GM12865 (cell line): ENCODE data around the gene TPP1.

Source experiments
- DNase-seq: peaks from one replicate; pipeline ENCODE4 v3.0.0; 2010; ENCODE audit warnings: low read depth
- H3K4me3 ChIP-seq: 2 replicates; pipeline ENCODE4 v1.5.1; 2011; ENCODE audit warnings: mild to moderate bottlenecking, low read depth, low read length, control low read depth
- TF ChIP-seq, protein P1 (sequence below): IDR thresholded peaks from 2 replicates; pipeline ENCODE4 v1.5.1; 2011; ENCODE audit warnings: low read length, control low read depth, low read depth, inconsistent platforms; ENCODE audit not compliant: insufficient read depth; ENCODE audit errors: missing control alignments

Gene TPP1

DNA sequence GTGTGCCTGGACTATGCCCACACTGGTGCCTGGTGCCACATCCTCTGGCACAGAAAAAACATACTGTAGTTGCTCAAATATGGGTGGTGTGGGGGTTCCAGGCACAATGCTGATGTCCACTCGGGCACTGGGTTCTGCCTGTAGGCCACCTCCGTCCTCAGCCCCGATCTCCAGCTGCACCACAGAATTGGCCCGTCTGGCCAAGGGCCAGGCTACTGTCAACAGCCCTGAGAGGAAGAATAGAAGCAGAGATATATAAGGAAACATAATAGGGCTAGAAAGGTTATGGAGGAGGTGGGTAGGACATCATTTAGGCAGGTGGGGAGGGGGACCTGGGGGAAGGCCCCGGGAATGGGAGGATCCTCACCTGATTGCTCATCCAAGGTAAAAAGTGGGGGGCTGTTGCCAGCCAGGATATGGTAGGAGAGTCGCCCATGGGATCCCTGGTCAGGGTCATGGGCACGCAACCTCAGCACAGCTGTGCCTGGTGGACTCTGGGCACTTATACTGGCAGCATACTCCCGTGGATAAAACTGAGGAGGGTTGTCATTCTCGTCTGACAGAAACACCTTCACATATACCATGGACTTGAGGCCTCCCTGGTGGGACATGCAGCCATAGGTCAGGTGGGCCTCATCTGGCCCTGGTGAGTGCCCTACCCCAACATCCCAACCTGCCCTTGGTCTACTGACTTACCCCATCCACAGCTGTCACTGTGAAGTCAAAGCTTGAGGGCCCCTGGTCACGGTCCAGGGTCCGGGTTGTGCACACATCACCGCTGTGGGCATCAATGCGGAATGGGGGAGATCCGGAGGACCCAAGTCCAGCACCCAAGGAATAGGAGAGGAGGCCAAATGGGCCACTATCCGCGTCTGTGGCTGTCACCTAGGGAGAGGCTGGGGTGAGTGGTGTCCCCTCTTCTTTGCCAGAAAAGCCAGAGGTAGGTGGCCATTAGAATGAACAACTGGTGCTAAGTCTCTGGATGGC is 14.5 kb upstream of the TPP1 start:
- H3K4me3 ChIP-seq, result no peak overlapping the region
- TF ChIP-seq, protein P1, sequence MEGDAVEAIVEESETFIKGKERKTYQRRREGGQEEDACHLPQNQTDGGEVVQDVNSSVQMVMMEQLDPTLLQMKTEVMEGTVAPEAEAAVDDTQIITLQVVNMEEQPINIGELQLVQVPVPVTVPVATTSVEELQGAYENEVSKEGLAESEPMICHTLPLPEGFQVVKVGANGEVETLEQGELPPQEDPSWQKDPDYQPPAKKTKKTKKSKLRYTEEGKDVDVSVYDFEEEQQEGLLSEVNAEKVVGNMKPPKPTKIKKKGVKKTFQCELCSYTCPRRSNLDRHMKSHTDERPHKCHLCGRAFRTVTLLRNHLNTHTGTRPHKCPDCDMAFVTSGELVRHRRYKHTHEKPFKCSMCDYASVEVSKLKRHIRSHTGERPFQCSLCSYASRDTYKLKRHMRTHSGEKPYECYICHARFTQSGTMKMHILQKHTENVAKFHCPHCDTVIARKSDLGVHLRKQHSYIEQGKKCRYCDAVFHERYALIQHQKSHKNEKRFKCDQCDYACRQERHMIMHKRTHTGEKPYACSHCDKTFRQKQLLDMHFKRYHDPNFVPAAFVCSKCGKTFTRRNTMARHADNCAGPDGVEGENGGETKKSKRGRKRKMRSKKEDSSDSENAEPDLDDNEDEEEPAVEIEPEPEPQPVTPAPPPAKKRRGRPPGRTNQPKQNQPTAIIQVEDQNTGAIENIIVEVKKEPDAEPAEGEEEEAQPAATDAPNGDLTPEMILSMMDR, result no peak
- no peak for DNase-seq

DNA sequence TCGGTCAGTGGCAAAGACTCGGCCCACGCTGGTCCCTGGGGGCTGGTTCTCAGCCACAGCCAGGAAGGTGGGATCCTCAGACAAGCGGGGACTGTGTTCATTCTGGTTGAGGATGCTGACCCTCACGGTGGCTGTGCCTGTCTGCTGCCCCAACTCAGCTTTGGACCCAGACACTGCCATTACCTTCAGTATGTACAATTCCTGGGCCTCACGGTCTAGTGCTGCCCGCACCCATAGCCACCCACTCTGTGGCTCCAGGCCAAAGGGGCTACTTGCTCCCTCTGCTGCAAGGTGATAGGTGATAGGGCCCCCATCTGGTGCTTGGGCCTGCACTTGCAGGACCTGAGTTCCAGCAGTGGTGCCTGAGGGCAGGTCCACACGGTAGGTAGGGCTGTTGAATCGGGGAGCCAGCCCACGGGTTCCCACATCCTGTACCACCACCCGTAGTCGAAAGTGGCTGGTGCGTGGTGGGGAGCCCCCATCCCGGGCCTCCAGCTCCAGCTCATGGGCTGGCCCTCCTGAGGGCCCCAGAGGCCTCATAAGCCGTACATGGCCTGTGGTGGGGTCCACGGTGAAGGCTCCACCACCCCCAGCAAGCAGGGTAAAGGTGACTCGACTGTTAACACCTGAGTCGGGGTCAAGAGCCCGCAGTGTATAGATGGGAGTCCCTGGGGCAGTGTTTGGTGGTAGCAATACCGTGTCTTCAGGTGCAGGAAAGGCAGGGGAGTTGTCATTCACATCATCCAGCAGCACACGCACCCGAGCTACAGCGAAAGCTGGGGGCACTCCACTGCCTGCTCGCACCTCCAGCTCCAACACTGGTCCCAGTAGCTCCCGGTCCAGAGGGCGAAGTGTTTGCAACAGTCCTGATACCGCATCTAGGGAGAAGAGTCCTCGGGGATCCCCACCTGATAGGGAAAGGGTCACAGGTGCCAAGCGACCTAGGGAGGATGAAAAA is 13.2 kb upstream of the TPP1 start:
- no peak overlapping the region for H3K4me3 ChIP-seq
- TF ChIP-seq, protein P1, result no peak
- DNase-seq, result no peak

DNA sequence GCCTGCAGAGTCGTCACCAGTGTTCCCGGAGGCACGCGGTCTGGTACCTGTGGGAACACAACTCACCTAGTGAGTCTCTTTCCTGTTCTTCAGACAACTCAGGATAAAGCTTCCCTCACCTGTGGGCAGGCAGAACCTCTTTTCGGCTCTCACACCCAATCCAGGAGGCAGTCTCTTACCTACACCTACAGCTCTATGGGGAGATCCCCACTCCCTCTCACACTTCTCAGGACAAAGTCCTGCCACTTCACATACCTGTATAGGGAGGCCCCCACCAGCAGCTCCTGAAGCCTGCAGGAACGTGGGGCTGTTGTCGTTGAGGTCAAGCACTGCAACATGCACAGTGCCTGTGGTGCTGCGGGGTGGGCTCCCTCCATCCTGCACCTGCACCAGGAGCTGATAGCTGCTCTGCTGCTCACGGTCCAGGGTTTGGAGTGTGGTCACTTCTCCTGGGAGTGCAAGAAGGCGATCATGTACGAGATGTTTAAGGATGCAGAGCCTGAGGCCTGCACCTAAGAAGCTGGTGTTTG is 12.2 kb upstream of the TPP1 start:
- no peak for DNase-seq
- TF ChIP-seq, protein P1, result no peak
- H3K4me3 ChIP-seq, result no peak overlapping the region

DNA sequence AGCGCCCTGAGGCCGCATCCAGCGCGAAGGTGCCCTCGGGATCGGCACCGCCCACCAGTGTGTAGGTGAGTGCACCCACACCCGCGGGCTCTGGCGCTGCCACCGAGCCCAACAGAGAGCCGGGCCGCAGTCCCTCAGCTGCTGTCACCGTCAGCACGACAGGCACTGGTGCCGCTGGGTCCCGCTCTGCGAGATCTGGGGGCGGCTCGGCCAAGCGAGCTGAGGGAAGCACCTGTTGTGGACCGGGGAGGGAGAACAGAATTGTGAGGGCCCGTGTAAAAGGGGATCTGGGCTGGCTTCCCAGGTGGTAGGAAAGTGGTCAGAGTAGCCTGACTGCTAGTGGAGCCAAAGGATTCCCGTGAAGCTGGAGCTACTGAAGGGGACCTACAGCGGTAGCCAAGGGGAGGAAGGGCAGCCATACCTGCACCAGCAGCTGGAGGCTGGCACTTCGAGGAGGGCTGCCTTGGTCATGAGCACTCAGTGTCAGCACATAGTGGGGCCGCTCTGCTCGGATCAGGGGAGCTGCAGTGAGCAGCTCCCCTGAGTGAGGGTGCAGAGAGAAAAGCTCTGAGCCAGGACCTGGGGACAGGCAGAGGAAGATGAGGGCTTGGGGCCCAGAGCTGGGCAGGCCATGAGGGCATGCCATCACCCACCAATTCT is 11.5 kb upstream of the TPP1 start:
- H3K4me3 ChIP-seq, result no peak overlapping the region
- DNase-seq, result no peak
- TF ChIP-seq, protein P1, result no peak

DNA sequence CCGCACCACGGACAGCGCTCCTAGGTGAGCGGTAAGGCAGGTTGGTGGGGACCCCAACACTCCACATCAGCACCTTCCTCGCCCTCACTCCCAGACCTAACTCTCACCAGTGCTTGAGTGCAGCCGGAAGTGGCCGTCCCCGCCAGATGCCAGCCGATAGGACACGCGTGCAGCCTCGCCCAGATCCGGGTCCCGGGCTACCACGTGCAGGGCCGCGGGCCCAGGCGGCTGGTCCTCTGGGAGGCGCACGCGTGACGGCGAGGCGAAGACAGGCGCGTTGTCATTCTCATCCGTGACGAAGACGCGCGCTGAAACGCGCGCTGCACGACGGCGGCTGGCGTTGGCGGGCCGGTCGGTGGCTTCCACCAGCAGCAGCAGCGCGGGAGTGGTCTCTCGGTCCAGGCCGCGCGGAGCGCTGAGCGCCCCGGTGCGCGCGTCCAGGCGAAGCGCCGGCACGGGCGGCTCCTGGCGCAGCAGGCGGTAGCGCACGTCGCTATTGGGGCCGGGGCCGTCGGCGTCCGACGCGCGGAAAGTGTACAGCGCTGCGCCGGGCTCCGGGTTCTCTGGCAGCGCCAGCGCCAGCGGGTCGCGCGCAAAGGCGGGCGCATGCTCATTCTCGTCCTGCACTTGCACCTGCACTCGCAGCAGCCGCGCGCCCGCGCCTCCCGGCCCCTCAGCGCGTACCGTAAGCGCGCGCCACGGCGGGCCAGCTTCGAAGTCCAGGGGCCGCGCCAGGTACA is 10.8 kb upstream of the TPP1 start:
- H3K4me3 ChIP-seq, result no peak overlapping the region
- TF ChIP-seq, protein P1, result no peak
- DNase-seq, result no peak

DNA sequence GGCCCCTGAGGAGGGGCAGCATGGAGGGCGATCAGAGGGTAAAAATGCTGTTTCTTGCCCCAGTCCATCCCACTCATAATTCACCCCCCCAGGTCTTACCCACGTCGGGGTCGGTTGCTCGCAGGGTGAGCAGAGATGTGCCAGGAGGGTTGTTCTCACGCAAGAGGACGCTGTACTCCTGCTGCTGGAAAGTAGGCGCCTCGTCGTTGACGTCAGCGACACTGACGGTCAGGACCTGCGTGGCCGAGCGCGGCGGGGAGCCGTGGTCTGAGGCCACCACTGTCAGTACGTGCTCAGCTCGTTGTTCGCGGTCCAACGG is 10.3 kb upstream of the TPP1 start:
- DNase-seq, result no peak
- TF ChIP-seq, protein P1, result no peak
- H3K4me3 ChIP-seq, result no peak overlapping the region
